ENCODE measurements around the gene PI4K2B.
"Not testable (repeated sequence)": the region's sequence is repeated elsewhere in the genome, so short reads cannot be mapped to it uniquely, and the experiment has no call there.

GRCh38 chr4:25240754-25241210, 6.9 kb downstream of the PI4K2B start:
- not testable (repeated sequence) for TF ChIP-seq EZH2 (IDR thresholded peaks at IDR 0.05; ENCODE audit: borderline replicate concordance); CTCF (IDR thresholded peaks at IDR 0.05; ENCODE audit: poor library complexity)
